Naive thymus-derived CD4-positive, alpha-beta T cell (primary cell): ENCODE results near the gene AOPEP. TPM values are rescaled to one million over a fixed set of nuclear protein-coding genes. Genes with fewer than 3 reads are reported as not detected.

Source experiments
- ATAC-seq: fragments of 150-1000 bp; cut with Tn5 transposase; 2 replicates; pipeline ENCODE4 v1.10.0; 2021; ENCODE audit warnings: mild to moderate bottlenecking, moderate library complexity
- CTCF ChIA-PET: fragments of 350-600 bp; sonication (Branson Sonifier 250); formaldehyde crosslinking; loops from one replicate; lab custom pipeline; 2021; ENCODE audit warnings: antibody characterized with exemption; lab: Charles Lee
- POLR2A ChIA-PET: fragments of 350-600 bp; sonication (Branson Sonifier 250); formaldehyde crosslinking; loops from one replicate; lab custom pipeline; 2021; ENCODE audit warnings: antibody characterized with exemption, inconsistent platforms; lab: Charles Lee
- DNase-seq, 9 donors: peaks; one replicate each; pipeline versions ENCODE4 v3.0.0 to v3.0.0-alpha.2; 2020 to 2022; ENCODE audit warnings: mixed read lengths in 1 of 9
- H3K27ac ChIP-seq: one replicate; pipeline ENCODE4 v1.7.0; 2013; ENCODE audit warnings: mild to moderate bottlenecking, low read depth, low read length, moderate library complexity
- H3K27me3 ChIP-seq, 2 donors: one replicate each; pipeline ENCODE4 v1.7.0; 2013; ENCODE audit warnings: low read length in 2 of 2, mild to moderate bottlenecking in 2 of 2, moderate library complexity in 2 of 2; ENCODE audit not compliant: control insufficient read depth in 2 of 2, insufficient read depth in 2 of 2
- H3K36me3 ChIP-seq, 3 experiments: 1 replicate in 2 of 3; 2 replicates in 1 of 3; pipeline ENCODE4 v1.7.0; 2013; ENCODE audit warnings: low read length in 3 of 3, mild to moderate bottlenecking in 3 of 3, moderate library complexity in 1 of 3; ENCODE audit not compliant: insufficient read depth in 3 of 3, control insufficient read depth in 2 of 3
- H3K4me1 ChIP-seq, 2 donors: one replicate each; pipeline ENCODE4 v1.7.0; 2013; ENCODE audit warnings: low read length in 2 of 2, mild to moderate bottlenecking in 2 of 2, moderate library complexity in 1 of 2; ENCODE audit not compliant: control insufficient read depth in 2 of 2, insufficient read depth in 2 of 2
- H3K4me3 ChIP-seq: 2 replicates; pipeline ENCODE4 v1.7.0; 2013; ENCODE audit warnings: mild to moderate bottlenecking, low read length
- H3K9me3 ChIP-seq, 3 experiments: 1 replicate in 2 of 3; 2 replicates in 1 of 3; pipeline ENCODE4 v1.7.0; 2013; ENCODE audit warnings: low read length in 3 of 3; ENCODE audit not compliant: control insufficient read depth in 2 of 3
- H3K27ac Mint-ChIP-seq, 9 donors: one replicate each; pipeline ENCODE4 v1.8.0; 2020 to 2022; ENCODE audit warnings: mixed read lengths in 9 of 9, mild to moderate bottlenecking in 8 of 9, moderate library complexity in 5 of 9, inconsistent platforms in 2 of 9
- H3K27me3 Mint-ChIP-seq, 5 donors: one replicate each; pipeline ENCODE4 v1.8.0; 2021 to 2022; ENCODE audit warnings: mixed read lengths in 5 of 5, mild to moderate bottlenecking in 1 of 5
- H3K36me3 Mint-ChIP-seq, 5 donors: one replicate each; pipeline ENCODE4 v1.8.0; 2020 to 2022; ENCODE audit warnings: mixed read lengths in 5 of 5, mild to moderate bottlenecking in 3 of 5, inconsistent platforms in 1 of 5
- H3K4me1 Mint-ChIP-seq, 7 donors: one replicate each; pipeline ENCODE4 v1.8.0; 2020 to 2022; ENCODE audit warnings: mixed read lengths in 7 of 7, mild to moderate bottlenecking in 3 of 7, inconsistent platforms in 1 of 7
- H3K4me3 Mint-ChIP-seq, 10 donors: one replicate each; pipeline ENCODE4 v1.8.0; 2020 to 2022; ENCODE audit warnings: mild to moderate bottlenecking in 10 of 10, mixed read lengths in 10 of 10, moderate library complexity in 6 of 10, inconsistent platforms in 2 of 10
- H3K9me3 Mint-ChIP-seq, 11 donors: one replicate each; pipeline ENCODE4 v1.8.0; 2020 to 2022; ENCODE audit warnings: mixed read lengths in 11 of 11, mild to moderate bottlenecking in 4 of 11, inconsistent platforms in 1 of 11, moderate library complexity in 1 of 11
- intact Hi-C, 2 donors: fragments of 100-400 bp; cut with micrococcal nuclease; formaldehyde crosslinking; loops; one replicate each; pipeline ENCODE4 v1.15.1; 2023
- polyA plus RNA-seq, 2 donors: library from polyadenylated mRNA; unstranded; fragments of 300-500 nt; fragmentation: Illumina TruSeq; gene quantifications; one replicate each; pipeline ENCODE4 v1.2.3, GENCODE V29; 2021
- total RNA-seq, 6 experiments: library from RNA in 5 of 6; stranded (reverse) in 5 of 6; gene quantifications; 1 replicate in 5 of 6; 2 replicates in 1 of 6; pipeline ENCODE4 v1.2.3 and lab custom pipeline; 2021 to 2026

AOPEP gene
- total and polyA plus RNA-seq, 7 experiments from 2014 or later: 5.7 to 19.0 (median 13.6) TPM

DNA sequence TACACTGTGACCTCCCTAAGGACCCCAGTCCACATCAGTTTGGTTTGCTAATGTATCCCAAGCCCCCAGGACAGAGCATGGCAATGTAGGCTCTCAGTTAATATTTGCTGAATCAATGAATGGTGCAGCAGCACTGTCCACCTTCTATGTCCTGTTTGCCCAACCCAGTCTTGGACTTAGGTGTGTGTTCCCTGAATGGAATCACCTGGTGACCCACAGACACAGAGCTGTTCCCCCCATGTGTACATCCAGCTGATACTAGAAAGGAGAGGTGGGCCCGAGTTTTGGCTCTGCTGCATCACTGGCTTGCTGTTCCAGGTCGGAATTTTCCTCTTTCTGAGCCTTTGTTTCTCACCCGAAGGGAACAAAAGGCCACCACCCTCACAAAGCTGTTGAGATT is 180.2 kb downstream of the AOPEP start:
- Histone ChIP-seq H3K4me1 (no peaks in the 10 kb centered on the region), H3K9me3 (no peaks in the 10 kb centered on the region), H3K27ac (no peak overlapping the region), H3K36me3 (no peaks in the 10 kb centered on the region), H3K27me3 (no peaks in the 10 kb centered on the region), H3K4me3 (no peak overlapping the region)
- Mint-ChIP-seq H3K27ac (no peak overlapping the region), H3K4me3 (no peak overlapping the region), H3K27me3 (peaks cover 0 to 2% (median 0%) of the 10 kb centered on the region in 5 donors), H3K4me1 (peaks cover 0 to 21% (median 0%) of the 10 kb centered on the region in 7 donors), H3K9me3 (no peaks in the 10 kb centered on the region), H3K36me3 (peaks cover 0 to 4% (median 0%) of the 10 kb centered on the region in 5 donors)
- ChIA-PET CTCF (no interaction called here), POLR2A (no interaction called here)
- DNase-seq: no peak
- no peak for ATAC-seq
- intact Hi-C loops: no loop called here

DNA sequence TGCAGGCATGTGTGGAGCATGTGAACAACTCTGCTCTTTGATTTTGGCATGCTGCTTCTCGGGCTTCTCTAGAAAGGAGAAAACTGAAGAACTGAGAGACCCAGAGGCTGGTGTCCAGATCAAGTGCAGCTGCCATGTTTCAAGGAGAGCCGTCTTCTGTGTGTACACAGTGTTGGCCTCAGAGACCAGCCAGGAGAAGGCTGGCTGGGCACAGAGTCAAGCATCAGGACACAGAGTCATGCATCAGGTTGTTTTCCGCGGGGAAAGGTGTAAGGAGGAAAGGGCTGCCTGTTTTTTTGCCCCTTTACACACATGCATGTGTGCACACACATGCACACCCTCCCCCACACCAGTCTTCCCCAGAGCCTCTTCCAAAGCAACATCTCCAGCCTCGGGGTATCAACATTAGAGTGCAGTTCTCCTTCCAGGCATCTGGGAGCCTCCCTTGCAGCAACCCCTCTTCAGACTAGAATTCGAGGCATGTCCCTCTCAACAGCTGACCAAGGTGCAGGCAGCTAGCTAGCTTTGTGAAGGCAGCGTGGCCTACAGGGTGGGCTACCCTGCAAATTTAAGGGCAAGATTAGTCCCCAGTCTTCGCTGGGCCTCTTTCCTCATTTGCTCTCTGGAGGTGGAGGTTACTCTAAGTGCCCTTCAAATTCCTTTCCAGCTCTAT is 180.9 kb downstream of the AOPEP start:
- ATAC-seq (no peak), DNase-seq (no peak)
- peak overlapping the region in 1 of 9 donors; percentile 62 for H3K27ac Mint-ChIP-seq
- Histone ChIP-seq H3K36me3 (no peaks in the 10 kb centered on the region), H3K9me3 (no peaks in the 10 kb centered on the region), H3K4me3 (no peak overlapping the region), H3K27ac (no peak overlapping the region), H3K4me1 (no peaks in the 10 kb centered on the region), H3K27me3 (no peaks in the 10 kb centered on the region)
- H3K9me3 Mint-ChIP-seq: no peaks in the 10 kb centered on the region
- peaks cover 0 to 2% (median 0%) of the 10 kb centered on the region in 5 donors for H3K27me3 Mint-ChIP-seq
- H3K4me3 Mint-ChIP-seq: no peak overlapping the region
- H3K4me1 Mint-ChIP-seq: peaks cover 0 to 15% (median 0%) of the 10 kb centered on the region in 7 donors
- CTCF ChIA-PET: interaction anchor here (1.1 kb wide), 2 partner anchors 10 to 227 kb away, joined by 3 read pairs; no protein-coding TSS in a partner anchor
- peaks cover 0 to 4% (median 0%) of the 10 kb centered on the region in 5 donors for H3K36me3 Mint-ChIP-seq
- POLR2A ChIA-PET: no interaction called here
- intact Hi-C loops: no loop called here

DNA sequence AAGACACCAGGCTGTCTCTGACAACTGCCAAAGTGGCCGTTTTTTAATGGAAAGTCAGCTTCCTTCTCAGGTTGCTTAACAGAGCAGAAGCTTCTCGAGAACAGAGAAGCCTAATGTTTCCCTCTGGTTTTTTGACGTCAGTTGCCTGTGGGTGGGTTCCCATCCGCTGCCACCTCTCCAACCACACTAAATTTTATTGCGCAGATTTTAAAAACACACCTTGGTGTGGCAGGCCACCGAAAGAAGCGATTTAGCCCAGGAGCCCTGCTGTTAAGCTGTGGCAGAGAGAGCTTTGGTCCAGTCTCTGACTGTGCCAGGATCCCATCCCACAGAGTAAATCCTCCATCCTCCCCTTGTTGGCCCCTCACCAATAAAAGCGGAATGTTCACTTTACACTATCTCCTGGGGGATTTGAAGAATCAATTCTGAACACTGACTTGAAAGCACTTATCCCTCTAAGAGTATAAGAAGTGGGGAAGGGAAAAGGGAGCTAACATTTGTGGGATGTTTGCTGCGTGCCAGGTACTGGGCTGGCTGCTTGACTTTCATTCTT is 181.6 kb downstream of the AOPEP start:
- no peak overlapping the region for H3K27ac ChIP-seq
- DNase-seq (no peak), ATAC-seq (no peak)
- ChIA-PET POLR2A (no interaction called here), CTCF (interaction anchor here (0.6 to 1.1 kb wide), 3 partner anchors 10 to 227 kb away, joined by 3 to 4 read pairs (median 3); no protein-coding TSS in a partner anchor)
- intact Hi-C loops: no loop called here
- H3K36me3 ChIP-seq: no peaks in the 10 kb centered on the region
- peaks cover 0 to 4% (median 0%) of the 10 kb centered on the region in 5 donors for H3K36me3 Mint-ChIP-seq
- peaks cover 0 to 2% (median 0%) of the 10 kb centered on the region in 5 donors for H3K27me3 Mint-ChIP-seq
- H3K4me1 ChIP-seq: no peaks in the 10 kb centered on the region
- no peak overlapping the region for H3K4me3 ChIP-seq
- peaks cover 0 to 12% (median 0%) of the 10 kb centered on the region in 7 donors for H3K4me1 Mint-ChIP-seq
- no peaks in the 10 kb centered on the region for H3K9me3 ChIP-seq
- H3K4me3 Mint-ChIP-seq: no peak overlapping the region
- H3K27me3 ChIP-seq: no peaks in the 10 kb centered on the region
- H3K9me3 Mint-ChIP-seq: no peaks in the 10 kb centered on the region
- H3K27ac Mint-ChIP-seq: no peak overlapping the region

DNA sequence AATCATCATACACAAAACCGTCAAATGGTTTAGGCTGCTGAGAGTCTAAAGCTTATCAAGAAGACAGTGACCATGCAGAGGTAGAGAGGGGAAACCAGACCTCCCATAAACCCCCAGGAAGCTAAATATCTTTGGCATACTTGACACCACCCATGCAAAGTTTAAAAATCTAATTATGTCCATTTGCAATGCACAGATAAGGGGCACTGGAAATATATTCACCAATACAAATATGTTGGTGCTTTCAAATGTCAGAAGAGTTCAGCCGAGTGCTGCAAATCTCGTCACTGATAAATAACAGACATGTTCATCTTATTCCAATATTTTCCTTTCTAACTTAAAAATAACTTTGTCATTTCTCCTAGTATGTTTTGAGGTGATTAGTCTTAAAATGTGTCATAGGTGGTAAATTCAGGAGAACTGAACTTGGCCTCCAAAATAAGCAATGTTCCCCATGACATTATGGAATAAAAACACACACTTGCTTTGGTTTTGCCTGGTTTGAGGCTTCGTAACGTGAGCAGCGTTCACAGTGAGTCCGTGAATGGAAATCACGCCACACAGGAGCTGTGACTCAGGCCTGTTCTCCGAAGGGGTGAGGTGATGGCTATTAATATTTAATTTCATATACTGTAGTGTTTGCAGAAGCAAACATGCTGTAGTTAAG is 182.2 kb downstream of the AOPEP start:
- H3K27ac Mint-ChIP-seq: no peak overlapping the region
- peaks cover 0 to 12% (median 0%) of the 10 kb centered on the region in 7 donors for H3K4me1 Mint-ChIP-seq
- H3K4me3 ChIP-seq: no peak overlapping the region
- peaks cover 0 to 4% (median 0%) of the 10 kb centered on the region in 5 donors for H3K36me3 Mint-ChIP-seq
- no peak for DNase-seq
- POLR2A ChIA-PET: no interaction called here
- H3K27me3 ChIP-seq: no peaks in the 10 kb centered on the region
- no peaks in the 10 kb centered on the region for H3K9me3 ChIP-seq
- H3K9me3 Mint-ChIP-seq: no peaks in the 10 kb centered on the region
- H3K4me1 ChIP-seq: no peaks in the 10 kb centered on the region
- ATAC-seq: no peak
- CTCF ChIA-PET: interaction anchor here (0.6 to 1.1 kb wide), 2 partner anchors 82 to 226 kb away, joined by 3 to 4 read pairs; no protein-coding TSS in a partner anchor
- H3K4me3 Mint-ChIP-seq: no peak overlapping the region
- H3K27me3 Mint-ChIP-seq: peaks cover 0 to 2% (median 0%) of the 10 kb centered on the region in 5 donors
- H3K27ac ChIP-seq: no peak overlapping the region
- H3K36me3 ChIP-seq: no peaks in the 10 kb centered on the region
- intact Hi-C loops: no loop called here

DNA sequence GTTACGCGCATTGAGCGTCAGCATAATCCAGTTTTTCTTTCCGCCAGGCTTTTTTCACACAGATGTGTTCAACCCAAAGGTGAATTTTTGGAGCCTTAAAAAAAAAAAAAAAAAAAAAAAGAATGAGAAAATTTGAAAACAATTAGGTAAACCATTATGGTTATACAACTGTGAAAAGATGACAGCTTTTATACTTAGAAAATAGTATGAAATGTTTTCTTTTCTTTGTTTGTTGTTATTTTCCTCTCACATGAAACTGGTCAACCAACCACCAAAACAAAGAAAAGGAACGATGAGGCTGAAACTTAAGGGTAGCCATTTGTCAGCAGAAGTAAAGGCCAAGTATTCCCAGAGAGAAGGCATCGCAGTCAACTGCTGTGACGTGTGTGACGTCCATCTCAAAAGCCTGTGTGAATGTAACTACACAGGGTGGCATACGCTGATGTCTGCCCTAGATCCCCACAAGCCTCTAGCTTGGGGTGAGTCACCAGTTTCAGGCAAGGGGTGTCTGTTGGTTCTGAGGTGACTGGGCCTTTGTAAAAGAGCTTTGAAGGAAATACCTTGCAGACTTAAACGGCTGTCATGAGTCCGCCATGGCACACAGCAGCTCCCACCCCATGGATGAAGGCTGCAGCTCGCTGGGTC is 182.9 kb downstream of the AOPEP start:
- Mint-ChIP-seq H3K9me3 (no peaks in the 10 kb centered on the region), H3K4me1 (peaks cover 0 to 9% (median 0%) of the 10 kb centered on the region in 7 donors), H3K27ac (peak overlapping the region in 1 of 9 donors; percentile 10), H3K4me3 (no peak overlapping the region), H3K27me3 (peaks cover 0 to 2% (median 0%) of the 10 kb centered on the region in 5 donors), H3K36me3 (peaks cover 0 to 3% (median 0%) of the 10 kb centered on the region in 5 donors)
- ChIA-PET POLR2A (no interaction called here), CTCF (no interaction called here)
- H3K27ac ChIP-seq: no peak overlapping the region
- no peaks in the 10 kb centered on the region for H3K4me1 ChIP-seq
- intact Hi-C loops: no loop called here
- peak in 1 of 9 donors; percentile 25 for DNase-seq
- H3K36me3 ChIP-seq: no peaks in the 10 kb centered on the region
- no peaks in the 10 kb centered on the region for H3K27me3 ChIP-seq
- ATAC-seq: no peak
- no peak overlapping the region for H3K4me3 ChIP-seq
- H3K9me3 ChIP-seq: no peaks in the 10 kb centered on the region

DNA sequence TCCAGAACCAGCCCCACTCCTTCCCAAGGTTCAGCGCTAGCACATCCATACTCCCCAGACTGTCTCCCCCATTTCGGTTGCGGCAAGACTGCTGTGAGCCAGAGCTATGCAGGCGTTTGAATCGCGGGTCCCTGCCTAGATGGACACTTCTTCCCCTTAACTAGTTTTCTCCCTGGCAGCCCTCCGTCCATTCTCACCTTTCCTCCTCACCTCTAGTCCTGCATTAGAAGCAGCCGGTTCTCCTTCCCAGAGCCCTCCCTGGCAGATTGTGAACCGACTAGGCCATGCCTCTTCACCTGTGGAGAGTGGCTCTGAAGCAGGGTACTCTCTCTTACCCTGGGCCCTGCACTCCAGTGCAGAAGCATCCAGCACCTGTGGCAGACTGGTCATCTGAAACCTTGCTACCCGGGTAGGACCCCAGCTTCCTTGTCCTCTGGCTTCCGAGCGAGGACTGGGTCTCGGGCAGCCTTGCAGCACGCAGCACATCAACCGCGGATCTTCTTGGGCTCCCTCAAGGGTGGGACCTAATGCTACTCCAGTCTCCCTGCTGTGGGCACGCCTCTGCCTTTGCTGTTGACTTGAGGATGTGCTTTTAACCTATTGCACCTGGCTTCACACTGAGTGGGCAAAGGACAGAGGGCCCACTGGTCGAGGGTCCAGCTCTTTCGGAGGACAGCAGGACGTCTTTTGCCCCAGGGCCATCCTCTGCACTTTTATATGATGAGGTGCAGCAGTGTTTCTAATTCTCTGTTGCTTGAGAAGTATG is 183.6 kb downstream of the AOPEP start:
- Histone ChIP-seq H3K27me3 (no peaks in the 10 kb centered on the region), H3K4me3 (no peak overlapping the region), H3K9me3 (no peaks in the 10 kb centered on the region), H3K4me1 (no peaks in the 10 kb centered on the region), H3K27ac (no peak overlapping the region), H3K36me3 (no peaks in the 10 kb centered on the region)
- Mint-ChIP-seq H3K4me1 (peaks cover 0 to 9% (median 0%) of the 10 kb centered on the region in 7 donors), H3K9me3 (no peaks in the 10 kb centered on the region), H3K36me3 (peaks cover 0 to 3% (median 0%) of the 10 kb centered on the region in 5 donors), H3K27ac (no peak overlapping the region), H3K27me3 (no peaks in the 10 kb centered on the region), H3K4me3 (no peak overlapping the region)
- ChIA-PET CTCF (no interaction called here), POLR2A (no interaction called here)
- ATAC-seq (no peak), DNase-seq (no peak)
- intact Hi-C loops: no loop called here
